HL-60 (cell line): ENCODE results near the gene IL27RA.

Experiments
- DNase-seq, 2 experiments: peaks; one replicate each; pipeline ENCODE4 v3.0.0-alpha.2; 2010 to 2020; ENCODE audit warnings: low read depth in 1 of 2, low spot score in 1 of 2
- H3K27ac ChIP-seq: fragments of 250-450 bp; sonication (Bioruptor Pico); replicated peaks from 2 replicates; pipeline ENCODE4 v1.5.1; 2020; ENCODE audit warnings: mild to moderate bottlenecking, moderate library complexity
- H3K27me3 ChIP-seq: fragments of 250-450 bp; sonication (Bioruptor Pico); 2 replicates; pipeline ENCODE4 v1.5.1; 2021; ENCODE audit warnings: mild to moderate bottlenecking, moderate library complexity; ENCODE audit not compliant: insufficient read depth, poor library complexity, severe bottlenecking
- H3K4me3 ChIP-seq: replicated peaks from 2 replicates; pipeline ENCODE4 v1.5.1; 2011; ENCODE audit warnings: mild to moderate bottlenecking, control low read depth, low read length; ENCODE audit not compliant: insufficient read depth
- GABPA ChIP-seq: IDR thresholded peaks from 2 replicates; pipeline ENCODE4 v1.6.1; 2012; ENCODE audit warnings: low read depth
- POLR2AphosphoS5 ChIP-seq: IDR thresholded peaks from 2 replicates; pipeline ENCODE4 v1.6.1; 2012; ENCODE audit warnings: low read depth
- SPI1 ChIP-seq: IDR thresholded peaks from 2 replicates; pipeline ENCODE4 v1.6.1; 2012; ENCODE audit warnings: low read depth, mild to moderate bottlenecking, borderline replicate concordance
- TF ChIP-seq, protein P1 (sequence below): IDR thresholded peaks from 2 replicates; pipeline ENCODE4 v1.6.1; 2012; ENCODE audit warnings: low read depth; ENCODE audit not compliant: insufficient replicate concordance
- TF ChIP-seq, protein P2 (sequence below): IDR thresholded peaks from one replicate; pipeline ENCODE4 v1.5.1; 2011; ENCODE audit warnings: low read length, control low read depth, inconsistent platforms; ENCODE audit not compliant: insufficient read depth

IL27RA gene

DNA sequence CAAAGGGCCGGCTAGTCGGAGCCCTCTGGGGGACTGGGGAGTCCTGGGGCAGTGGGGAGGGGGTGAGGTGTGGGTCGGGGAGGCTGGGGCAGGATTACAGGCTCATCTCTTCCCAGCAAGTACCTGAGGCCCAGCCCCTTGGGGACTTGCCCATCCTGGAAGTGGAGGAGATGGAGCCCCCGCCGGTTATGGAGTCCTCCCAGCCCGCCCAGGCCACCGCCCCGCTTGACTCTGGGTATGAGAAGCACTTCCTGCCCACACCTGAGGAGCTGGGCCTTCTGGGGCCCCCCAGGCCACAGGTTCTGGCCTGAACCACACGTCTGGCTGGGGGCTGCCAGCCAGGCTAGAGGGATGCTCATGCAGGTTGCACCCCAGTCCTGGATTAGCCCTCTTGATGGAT, 20.4 kb downstream of the IL27RA start:
- Histone ChIP-seq H3K4me3 (no peak overlapping the region), H3K27ac (no peak overlapping the region), H3K27me3 (peaks cover 7% of the 10 kb centered on the region)
- TF ChIP-seq, protein P1, sequence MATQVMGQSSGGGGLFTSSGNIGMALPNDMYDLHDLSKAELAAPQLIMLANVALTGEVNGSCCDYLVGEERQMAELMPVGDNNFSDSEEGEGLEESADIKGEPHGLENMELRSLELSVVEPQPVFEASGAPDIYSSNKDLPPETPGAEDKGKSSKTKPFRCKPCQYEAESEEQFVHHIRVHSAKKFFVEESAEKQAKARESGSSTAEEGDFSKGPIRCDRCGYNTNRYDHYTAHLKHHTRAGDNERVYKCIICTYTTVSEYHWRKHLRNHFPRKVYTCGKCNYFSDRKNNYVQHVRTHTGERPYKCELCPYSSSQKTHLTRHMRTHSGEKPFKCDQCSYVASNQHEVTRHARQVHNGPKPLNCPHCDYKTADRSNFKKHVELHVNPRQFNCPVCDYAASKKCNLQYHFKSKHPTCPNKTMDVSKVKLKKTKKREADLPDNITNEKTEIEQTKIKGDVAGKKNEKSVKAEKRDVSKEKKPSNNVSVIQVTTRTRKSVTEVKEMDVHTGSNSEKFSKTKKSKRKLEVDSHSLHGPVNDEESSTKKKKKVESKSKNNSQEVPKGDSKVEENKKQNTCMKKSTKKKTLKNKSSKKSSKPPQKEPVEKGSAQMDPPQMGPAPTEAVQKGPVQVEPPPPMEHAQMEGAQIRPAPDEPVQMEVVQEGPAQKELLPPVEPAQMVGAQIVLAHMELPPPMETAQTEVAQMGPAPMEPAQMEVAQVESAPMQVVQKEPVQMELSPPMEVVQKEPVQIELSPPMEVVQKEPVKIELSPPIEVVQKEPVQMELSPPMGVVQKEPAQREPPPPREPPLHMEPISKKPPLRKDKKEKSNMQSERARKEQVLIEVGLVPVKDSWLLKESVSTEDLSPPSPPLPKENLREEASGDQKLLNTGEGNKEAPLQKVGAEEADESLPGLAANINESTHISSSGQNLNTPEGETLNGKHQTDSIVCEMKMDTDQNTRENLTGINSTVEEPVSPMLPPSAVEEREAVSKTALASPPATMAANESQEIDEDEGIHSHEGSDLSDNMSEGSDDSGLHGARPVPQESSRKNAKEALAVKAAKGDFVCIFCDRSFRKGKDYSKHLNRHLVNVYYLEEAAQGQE, result no peak
- TF ChIP-seq SPI1 (no peak), POLR2AphosphoS5 (no peak), GABPA (no peak)
- TF ChIP-seq, protein P2, sequence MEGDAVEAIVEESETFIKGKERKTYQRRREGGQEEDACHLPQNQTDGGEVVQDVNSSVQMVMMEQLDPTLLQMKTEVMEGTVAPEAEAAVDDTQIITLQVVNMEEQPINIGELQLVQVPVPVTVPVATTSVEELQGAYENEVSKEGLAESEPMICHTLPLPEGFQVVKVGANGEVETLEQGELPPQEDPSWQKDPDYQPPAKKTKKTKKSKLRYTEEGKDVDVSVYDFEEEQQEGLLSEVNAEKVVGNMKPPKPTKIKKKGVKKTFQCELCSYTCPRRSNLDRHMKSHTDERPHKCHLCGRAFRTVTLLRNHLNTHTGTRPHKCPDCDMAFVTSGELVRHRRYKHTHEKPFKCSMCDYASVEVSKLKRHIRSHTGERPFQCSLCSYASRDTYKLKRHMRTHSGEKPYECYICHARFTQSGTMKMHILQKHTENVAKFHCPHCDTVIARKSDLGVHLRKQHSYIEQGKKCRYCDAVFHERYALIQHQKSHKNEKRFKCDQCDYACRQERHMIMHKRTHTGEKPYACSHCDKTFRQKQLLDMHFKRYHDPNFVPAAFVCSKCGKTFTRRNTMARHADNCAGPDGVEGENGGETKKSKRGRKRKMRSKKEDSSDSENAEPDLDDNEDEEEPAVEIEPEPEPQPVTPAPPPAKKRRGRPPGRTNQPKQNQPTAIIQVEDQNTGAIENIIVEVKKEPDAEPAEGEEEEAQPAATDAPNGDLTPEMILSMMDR, result no peak
- DNase-seq, result no peak

- Histone ChIP-seq H3K27me3 (peaks cover 8% of the 10 kb centered on the region), H3K27ac (no peak overlapping the region), H3K4me3 (no peak overlapping the region)
- DNase-seq, result no peak
- TF ChIP-seq, protein P2, result no peak
- TF ChIP-seq POLR2AphosphoS5 (no peak), SPI1 (no peak), GABPA (no peak)
- TF ChIP-seq, protein P1, result no peak
Measured at GRCh38 chr19:14052470-14052869, 20.9 kb downstream of the IL27RA start.

DNA sequence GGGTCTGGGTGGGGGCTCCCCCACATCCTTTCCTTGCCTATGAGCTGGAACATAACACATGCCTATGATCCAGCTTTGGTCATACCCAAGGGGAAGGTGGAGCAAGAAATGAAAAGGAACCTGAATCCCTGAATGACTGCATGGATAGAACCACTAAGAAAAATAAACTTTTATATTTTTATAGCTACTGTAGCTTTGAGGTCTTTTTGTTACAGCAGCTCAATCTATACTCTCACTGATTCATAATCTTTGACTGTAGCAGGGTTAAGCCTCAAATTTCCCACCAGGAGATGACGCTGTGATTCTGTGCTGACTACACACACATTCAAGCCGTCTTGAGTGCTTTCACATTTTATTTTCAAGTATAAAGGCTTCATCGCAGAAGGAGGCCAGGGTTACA, 21.5 kb downstream of the IL27RA start:
- no peak for DNase-seq
- no peak overlapping the region for H3K4me3 ChIP-seq
- TF ChIP-seq POLR2AphosphoS5 (no peak), SPI1 (no peak)
- TF ChIP-seq, protein P2, result no peak
- TF ChIP-seq, protein P1, result no peak

More for the DNA sequence above, 21.5 kb downstream of the IL27RA start:
- Histone ChIP-seq H3K27me3 (peaks cover 12% of the 10 kb centered on the region), H3K27ac (no peak overlapping the region)
